K562 (cell line): ENCODE measurements around the gene CXCL14. TPM values are rescaled to one million over a fixed set of nuclear protein-coding genes. Genes with fewer than 3 reads are reported as not detected.

Experiments used
- ATAC-seq: fragments of 200-7000 bp; cut with Tn5 transposase; 3 replicates; pipeline ENCODE4 v1.9.1; 2020; ENCODE audit warnings: moderate library complexity
- BruUV-seq: library from RNA; stranded (reverse); fragments of 400-500 nt; replicated peaks from 2 replicates; lab custom pipeline; 2021; lab: Mats Ljungman, UMichigan
- CTCF ChIA-PET: fragments of 300-600 bp; formaldehyde crosslinking; extraction: SDS; loops from one replicate; lab custom pipeline; 2021; ENCODE audit warnings: low intra/inter-chr PET ratio; lab: Yijun Ruan, JAX
- POLR2A ChIA-PET: fragments of 300-600, 350-650 bp; sonication (Branson Sonifier 250); formaldehyde crosslinking; extraction: SDS; loops from one replicate; lab custom pipeline; 2021; ENCODE audit warnings: antibody characterized with exemption, inconsistent platforms; lab: Yijun Ruan, JAX
- DNase-seq, 4 experiments: peaks; one replicate each; pipeline versions ENCODE4 v3.0.0 to v3.0.0-alpha.2; 2011 to 2018; ENCODE audit warnings: low spot score in 3 of 4, mixed read lengths in 3 of 4; ENCODE audit errors: extremely low read depth in 1 of 4
- FAIRE-seq: peaks from 2 replicates; lab custom pipeline; 2011; peaks lifted over from hg19 to GRCh38; lab: Jason Lieb, UNC
- H2AFZ ChIP-seq: 2 replicates; pipeline ENCODE4 v1.6.0; 2011; ENCODE audit warnings: low read depth, low read length, control low read depth, inconsistent platforms
- H3K27ac ChIP-seq: fragments of 200-600 bp; 3 replicates; pipeline ENCODE4 v1.8.0; 2011; ENCODE audit warnings: low read depth, mild to moderate bottlenecking, control low read depth, inconsistent platforms, low read length, moderate library complexity, mixed read lengths; ENCODE audit errors: extremely low read depth
- H3K27me3 ChIP-seq, 2 experiments: fragments of 300-600 bp in 1 of 2; 2 replicates in 1 of 2; 3 replicates in 1 of 2; pipeline versions ENCODE4 v1.6.0 to v1.8.0; 2011; ENCODE audit warnings: inconsistent platforms in 2 of 2, low read length in 2 of 2, mild to moderate bottlenecking in 1 of 2, mixed read lengths in 1 of 2, moderate library complexity in 1 of 2; ENCODE audit not compliant: control insufficient read depth in 2 of 2, insufficient read depth in 2 of 2
- H3K36me3 ChIP-seq: fragments of 300-600 bp; 3 replicates; pipeline ENCODE4 v1.8.0; 2011; ENCODE audit warnings: mild to moderate bottlenecking, low read length, inconsistent platforms; ENCODE audit not compliant: control insufficient read depth, insufficient read depth
- H3K4me1 ChIP-seq, 2 experiments: fragments of 200-600 bp in 1 of 2; replicated peaks in 1 of 2; 2 replicates in 1 of 2; 3 replicates in 1 of 2; pipeline versions ENCODE4 v1.5.1 to v1.8.0; 2011; ENCODE audit warnings: inconsistent platforms in 2 of 2, low read length in 2 of 2, mild to moderate bottlenecking in 1 of 2, mixed read lengths in 1 of 2, moderate library complexity in 1 of 2; ENCODE audit not compliant: control insufficient read depth in 2 of 2, insufficient read depth in 2 of 2
- H3K4me2 ChIP-seq: 2 replicates; pipeline ENCODE4 v1.6.1; 2011; ENCODE audit warnings: low read length, control low read depth, inconsistent platforms, mixed read lengths; ENCODE audit not compliant: insufficient read depth
- H3K4me3 ChIP-seq: fragments of 200-600 bp; sonication (generic), shearing (Covaris generic); 2 replicates; pipeline ENCODE4 v1.5.1; 2016; ENCODE audit warnings: control low read depth, inconsistent platforms
- H3K79me2 ChIP-seq: fragments of 200-600 bp; 3 replicates; pipeline ENCODE4 v1.8.0; 2011; ENCODE audit warnings: low read length, inconsistent platforms; ENCODE audit not compliant: control insufficient read depth, insufficient read depth
- H3K9ac ChIP-seq, 2 experiments: 2 replicates each; pipeline versions ENCODE4 v1.6.0 to v1.6.1; 2011; ENCODE audit warnings: low read depth in 2 of 2, low read length in 2 of 2, control low read depth in 1 of 2, inconsistent platforms in 1 of 2, mild to moderate bottlenecking in 1 of 2, mixed read lengths in 1 of 2; ENCODE audit not compliant: insufficient read depth in 1 of 2
- H3K9me1 ChIP-seq: one replicate; pipeline ENCODE4 v1.6.0; 2011; ENCODE audit warnings: inconsistent platforms, mild to moderate bottlenecking, low read length, moderate library complexity; ENCODE audit not compliant: control insufficient read depth, insufficient read depth
- H3K9me3 ChIP-seq: replicated peaks from 2 replicates; pipeline ENCODE4 v1.5.1; 2011; ENCODE audit warnings: low read depth, low read length, inconsistent platforms; ENCODE audit not compliant: control insufficient read depth, insufficient read depth
- H4K20me1 ChIP-seq: replicated peaks from 2 replicates; pipeline ENCODE4 v1.6.1; 2011; ENCODE audit warnings: low read length, inconsistent platforms, mixed read lengths; ENCODE audit not compliant: control insufficient read depth, insufficient read depth
- ESRRB ChIP-seq: fragments of 250-450 bp; sonication (Bioruptor Pico); IDR thresholded peaks from 2 replicates; pipeline ENCODE4 v1.5.0; 2020; ENCODE audit warnings: mild to moderate bottlenecking, moderate library complexity, borderline replicate concordance
- EZH2 ChIP-seq: IDR thresholded peaks from 2 replicates; pipeline ENCODE4 v1.6.1; 2012; ENCODE audit warnings: low read depth, mild to moderate bottlenecking, inconsistent platforms, low read length, borderline replicate concordance
- MIER1 ChIP-seq: fragments of 450-650 bp; IDR thresholded peaks from 2 replicates; pipeline ENCODE4 v1.6.1; 2016; ENCODE audit warnings: antibody characterized with exemption, mild to moderate bottlenecking, low read depth
- MTF1 ChIP-seq: fragments of 250-450 bp; sonication (Bioruptor Pico); IDR thresholded peaks from 2 replicates; pipeline ENCODE4 v1.9.0; 2021; ENCODE audit warnings: moderate library complexity, mild to moderate bottlenecking, inconsistent platforms, borderline replicate concordance
- RBM34 ChIP-seq: fragments of 200-400 bp; formaldehyde crosslinking; IDR thresholded peaks from 2 replicates; pipeline ENCODE4 v1.6.1; 2018; ENCODE audit warnings: low read length, borderline replicate concordance; ENCODE audit not compliant: insufficient read depth
- TRIM28 ChIP-seq: fragments of 450-650 bp; IDR thresholded peaks from 2 replicates; pipeline ENCODE4 v1.6.1; 2017
- ZNF764 ChIP-seq: fragments of 250-450 bp; sonication (Bioruptor Pico); IDR thresholded peaks from 2 replicates; pipeline ENCODE4 v1.4.0; 2020; ENCODE audit warnings: low read depth, mild to moderate bottlenecking, moderate library complexity
- WGBS: fragments of 100-300 bp; shearing (Covaris generic); methylation state at CpG from one replicate; pipeline ENCODE4 v1.1.6; 2016; ENCODE audit warnings: low coverage, mixed read lengths; ENCODE audit not compliant: insufficient coverage; ENCODE audit errors: missing lambda C conversion rate; 5-methylcytosine and 5-hydroxymethylcytosine counted together
- in situ Hi-C: fragments of 300-500 bp; cut with MboI; formaldehyde crosslinking; loops from 4 replicates; pipeline ENCODE4 v1.15.0; 2018; ENCODE audit warnings: inconsistent platforms, mixed read lengths
- intact Hi-C: fragments of 100-400 bp; cut with micrococcal nuclease; formaldehyde crosslinking; loops from 2 replicates; pipeline ENCODE4 v1.14.2; 2022
- polyA plus RNA-seq, 8 experiments: library from polyadenylated mRNA; depleted of rRNA in 4 of 8; stranded (reverse) in 5 of 8; unstranded in 3 of 8; fragments of >200 nt; fragmentation: Nextera tagmentation in 2 of 8; fragmentation: Illumina TruSeq in 1 of 8; extraction: Ambion mirVana in 2 of 8; extraction: Trizol in 1 of 8; gene quantifications; 2 replicates each; pipeline versions ENCODE4 v1.2.1 to v1.2.3, GENCODE V29; 2011 to 2014; ENCODE audit warnings: inconsistent platforms in 1 of 8, missing spikeins in 1 of 8
- total RNA-seq, 7 experiments: library from RNA; depleted of rRNA in 6 of 7; stranded (reverse); fragments of >200 nt in 6 of 7; fragmentation: Illumina TruSeq in 2 of 7; extraction: Trizol in 2 of 7; gene quantifications; 2 replicates each; pipeline versions ENCODE4 v1.2.1 to v1.2.3, GENCODE V29; 2011 to 2021; ENCODE audit warnings: low replicate concordance in 1 of 7
- TF ChIP-seq, protein P1 (sequence below): IDR thresholded peaks from 2 replicates; pipeline ENCODE4 v1.6.1; 2014; ENCODE audit warnings: antibody characterized with exemption

CXCL14 gene
- total and polyA plus RNA-seq, 9 of the 15 experiments (the other 6 are each of a cell fraction or from before 2014, with no cell fraction given): not detected

DNA sequence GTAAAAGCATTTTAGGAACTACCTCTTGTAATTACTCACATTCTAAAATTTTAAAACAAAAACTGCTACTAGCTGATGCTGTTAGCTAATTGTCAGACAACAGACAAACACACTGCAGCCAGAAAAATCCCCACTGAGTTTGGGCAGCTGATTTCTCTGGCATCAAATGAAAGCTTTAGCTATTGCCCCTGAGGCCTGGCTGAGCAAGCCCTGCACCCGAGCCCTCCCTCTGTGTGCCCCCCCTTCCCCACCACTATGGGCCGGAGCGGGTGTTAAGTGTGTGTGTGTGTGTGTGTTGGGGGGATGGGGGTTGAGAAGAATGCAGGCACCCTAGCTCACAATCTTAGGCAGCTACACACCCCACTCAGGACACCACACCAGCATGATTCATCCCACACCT is 45.5 kb downstream of the CXCL14 start:
- Histone ChIP-seq H3K9ac (no peak overlapping the region), H3K27ac (no peak overlapping the region), H3K4me2 (no peak overlapping the region), H3K9me1 (no peaks in the 10 kb centered on the region), H3K27me3 (peaks cover 0 to 3% of the 10 kb centered on the region in 2 experiments; a peak in 1 of 5 replicates), H3K36me3 (no peaks in the 10 kb centered on the region), H4K20me1 (no peaks in the 10 kb centered on the region), H2AFZ (no peak overlapping the region), H3K79me2 (no peaks in the 10 kb centered on the region), H3K9me3 (no peaks in the 10 kb centered on the region), H3K4me3 (no peak overlapping the region), H3K4me1 (no peaks in the 10 kb centered on the region; a peak in 1 of 5 replicates)
- FAIRE-seq (no peak), ATAC-seq (no peak), DNase-seq (no peak)
- in situ Hi-C loops (no loop called here), intact Hi-C loops (no loop called here)
- no TSS peak for BruUV-seq
- WGBS: 24% methylated on average over 3 of the region's 3 CpGs
- TF ChIP-seq MIER1: no peak
- no peak for TF ChIP-seq EZH2
- TF ChIP-seq RBM34: no peak
- TF ChIP-seq TRIM28: no peak
- TF ChIP-seq, protein P1, sequence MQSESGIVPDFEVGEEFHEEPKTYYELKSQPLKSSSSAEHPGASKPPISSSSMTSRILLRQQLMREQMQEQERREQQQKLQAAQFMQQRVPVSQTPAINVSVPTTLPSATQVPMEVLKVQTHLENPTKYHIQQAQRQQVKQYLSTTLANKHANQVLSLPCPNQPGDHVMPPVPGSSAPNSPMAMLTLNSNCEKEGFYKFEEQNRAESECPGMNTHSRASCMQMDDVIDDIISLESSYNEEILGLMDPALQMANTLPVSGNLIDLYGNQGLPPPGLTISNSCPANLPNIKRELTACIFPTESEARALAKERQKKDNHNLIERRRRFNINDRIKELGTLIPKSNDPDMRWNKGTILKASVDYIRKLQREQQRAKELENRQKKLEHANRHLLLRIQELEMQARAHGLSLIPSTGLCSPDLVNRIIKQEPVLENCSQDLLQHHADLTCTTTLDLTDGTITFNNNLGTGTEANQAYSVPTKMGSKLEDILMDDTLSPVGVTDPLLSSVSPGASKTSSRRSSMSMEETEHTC: no peak
- no peak for TF ChIP-seq ESRRB (CRISPR knock-in tag)
- no peak for TF ChIP-seq ZNF764 (CRISPR knock-in tag)
- TF ChIP-seq MTF1 (CRISPR knock-in tag): no peak
- ChIA-PET CTCF (no interaction called here), POLR2A (no interaction called here)
